Neural progenitor cell (in vitro differentiated cells): ENCODE results near the gene CYSTM1.
A peak's percentile ranks its signal among the peaks of the same experiment; 100 is the strongest.

Source experiments
- CTCF ChIP-seq: fragments of 200-600 bp; sonication (generic); IDR thresholded peaks from 2 replicates; pipeline ENCODE4 v1.5.1; 2017; ENCODE audit warnings: antibody characterized with exemption, mild to moderate bottlenecking
- EZH2 ChIP-seq: fragments of 200-600 bp; sonication (generic); IDR thresholded peaks from 2 replicates; pipeline ENCODE4 v1.6.1; 2017; ENCODE audit warnings: antibody characterized with exemption, mild to moderate bottlenecking, moderate library complexity

- peak; percentile 49 for TF ChIP-seq CTCF
- no peak for TF ChIP-seq EZH2
These were observed 31.0 kb downstream of the CYSTM1 start for GRCh38 chr5:140205952-140206351.
